ENCODE results near the gene WDFY3.

GRCh38 chr4:84681486-84682274, 284.8 kb downstream of the WDFY3 start:
- TF ChIP-seq POLR2A (IDR thresholded peaks at IDR 0.05) = no peak
- no peak for TF ChIP-seq CTCF (IDR thresholded peaks at IDR 0.05)

All from lower leg skin (tissue), 3 donors.